ENCODE results near the gene FKBP15. TPM values are rescaled to one million over a fixed set of nuclear protein-coding genes. Genes with fewer than 3 reads are reported as not detected.

The FKBP15 gene
- total and polyA plus RNA-seq, 2 donors (not counting 3 experiments of a cell fraction or from before 2014, with no cell fraction given): 16.8 to 26.8 TPM

DNA sequence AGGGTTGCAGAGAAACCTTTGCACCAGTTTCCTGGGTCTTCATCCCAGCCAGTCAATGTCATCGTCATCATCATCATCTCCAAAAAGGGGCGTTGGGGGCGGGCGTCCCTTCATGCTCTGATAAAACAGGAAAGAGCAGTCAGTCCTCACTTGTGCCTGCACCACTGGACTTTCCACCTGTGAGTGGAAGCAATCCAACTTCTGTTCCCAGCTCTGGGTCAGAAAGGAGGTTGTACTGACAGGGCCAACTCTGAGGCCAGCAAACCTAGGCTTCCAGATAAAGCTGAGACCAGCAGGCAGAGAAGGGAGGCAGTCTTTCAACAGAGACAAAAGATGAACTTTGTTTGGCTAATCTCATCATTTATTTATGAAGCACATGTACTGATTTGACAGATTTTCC is 55.0 kb downstream of the FKBP15 start:
- TF ChIP-seq, protein P1, sequence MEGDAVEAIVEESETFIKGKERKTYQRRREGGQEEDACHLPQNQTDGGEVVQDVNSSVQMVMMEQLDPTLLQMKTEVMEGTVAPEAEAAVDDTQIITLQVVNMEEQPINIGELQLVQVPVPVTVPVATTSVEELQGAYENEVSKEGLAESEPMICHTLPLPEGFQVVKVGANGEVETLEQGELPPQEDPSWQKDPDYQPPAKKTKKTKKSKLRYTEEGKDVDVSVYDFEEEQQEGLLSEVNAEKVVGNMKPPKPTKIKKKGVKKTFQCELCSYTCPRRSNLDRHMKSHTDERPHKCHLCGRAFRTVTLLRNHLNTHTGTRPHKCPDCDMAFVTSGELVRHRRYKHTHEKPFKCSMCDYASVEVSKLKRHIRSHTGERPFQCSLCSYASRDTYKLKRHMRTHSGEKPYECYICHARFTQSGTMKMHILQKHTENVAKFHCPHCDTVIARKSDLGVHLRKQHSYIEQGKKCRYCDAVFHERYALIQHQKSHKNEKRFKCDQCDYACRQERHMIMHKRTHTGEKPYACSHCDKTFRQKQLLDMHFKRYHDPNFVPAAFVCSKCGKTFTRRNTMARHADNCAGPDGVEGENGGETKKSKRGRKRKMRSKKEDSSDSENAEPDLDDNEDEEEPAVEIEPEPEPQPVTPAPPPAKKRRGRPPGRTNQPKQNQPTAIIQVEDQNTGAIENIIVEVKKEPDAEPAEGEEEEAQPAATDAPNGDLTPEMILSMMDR (IDR thresholded peaks at IDR 0.05; ENCODE audit: extremely low read depth in 1 of 2, insufficient read depth in 1 of 2, low read depth in 1 of 2, low read length in 2 of 2): no peak
- TF ChIP-seq EZH2 (IDR thresholded peaks at IDR 0.05; ENCODE audit: borderline replicate concordance, low read depth, low read length, severe bottlenecking) (no peak), POLR2AphosphoS5 (IDR thresholded peaks at IDR 0.05; ENCODE audit: insufficient read depth, low read depth, low read length) (no peak), FOS (IDR thresholded peaks at IDR 0.05; ENCODE audit: borderline replicate concordance, insufficient read depth, low read length) (no peak), JUN (IDR thresholded peaks at IDR 0.05; ENCODE audit: borderline replicate concordance, insufficient read depth, insufficient read length, low read depth) (no peak), GATA2 (IDR thresholded peaks at IDR 0.05; ENCODE audit: insufficient read depth, insufficient read length, low read depth, low read length) (no peak), MYC (IDR thresholded peaks at IDR 0.05; ENCODE audit: low read depth, low read length) (no peak), POLR2A (IDR thresholded peaks at IDR 0.05; ENCODE audit: low read depth, low read length) (no peak)
- TF ChIP-seq, protein P2, sequence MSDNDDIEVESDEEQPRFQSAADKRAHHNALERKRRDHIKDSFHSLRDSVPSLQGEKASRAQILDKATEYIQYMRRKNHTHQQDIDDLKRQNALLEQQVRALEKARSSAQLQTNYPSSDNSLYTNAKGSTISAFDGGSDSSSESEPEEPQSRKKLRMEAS (IDR thresholded peaks at IDR 0.05; ENCODE audit: insufficient read depth, insufficient read length): no peak
- no peak for FAIRE-seq
- Histone ChIP-seq H3K4me3 (replicated peaks in 1 of 3; ENCODE audit: insufficient read depth in 1 of 3, low read depth in 1 of 3, low read length in 3 of 3) (no peak overlapping the region), H3K36me3 (ENCODE audit: control insufficient read depth in 2 of 2, extremely low read depth in 1 of 2, insufficient read depth in 2 of 2, low read length in 2 of 2) (peaks cover 11 to 55% of the 10 kb centered on the region in 2 experiments), H3K27ac (ENCODE audit: insufficient read depth, low read depth, low read length) (no peak overlapping the region), H2AFZ (ENCODE audit: low read depth, low read length) (no peak overlapping the region), H3K9ac (replicated peaks; ENCODE audit: extremely low read depth, insufficient read depth, low read length) (no peak overlapping the region), H3K79me2 (ENCODE audit: control insufficient read depth, insufficient read depth, low read length) (no peaks in the 10 kb centered on the region), H3K4me2 (ENCODE audit: insufficient read depth, low read length) (no peak overlapping the region), H3K27me3 (ENCODE audit: control insufficient read depth in 2 of 2, insufficient read depth in 2 of 2, low read length in 2 of 2) (no peaks in the 10 kb centered on the region), H3K9me3 (replicated peaks; ENCODE audit: control insufficient read depth, insufficient read depth, low read length) (no peaks in the 10 kb centered on the region), H3K9me1 (replicated peaks; ENCODE audit: control insufficient read depth, extremely low read depth, insufficient read depth, low read length) (no peaks in the 10 kb centered on the region), H3K4me1 (ENCODE audit: control insufficient read depth, extremely low read depth, insufficient read depth, low read length) (no peaks in the 10 kb centered on the region), H4K20me1 (replicated peaks; ENCODE audit: control insufficient read depth, extremely low read depth, insufficient read depth, low read length) (no peaks in the 10 kb centered on the region)
- DNase-seq (ENCODE audit: low read depth, low spot score): no peak
- intact Hi-C loops (cut with micrococcal nuclease) (no loop called here), dilution Hi-C loops (cut with MboI; ENCODE audit: extremely low pct_ligation_motif_present, low sequenced_read_pairs) (no loop called here)
- ChIA-PET POLR2A (no interaction called here), CTCF (no interaction called here)
- BruUV-seq (replicated peaks): no TSS peak

All from endothelial cell of umbilical vein (primary cell).